Skeletal muscle satellite cell (primary cell): Measurements from ENCODE around the gene TENT4A.
"Not testable (repeated sequence)": the region's sequence is repeated elsewhere in the genome, so short reads cannot be mapped to it uniquely, and the experiment has no call there.

Experiments used
- H3K27me3 ChIP-seq: 2 replicates; pipeline ENCODE4 v1.7.0; 2013; ENCODE audit warnings: low read length; ENCODE audit not compliant: control insufficient read depth, insufficient read depth
- H3K36me3 ChIP-seq: 2 replicates; pipeline ENCODE4 v1.7.0; 2013; ENCODE audit warnings: mild to moderate bottlenecking, control low read depth, low read length; ENCODE audit not compliant: insufficient read depth
- H3K4me1 ChIP-seq: 2 replicates; pipeline ENCODE4 v1.7.0; 2013; ENCODE audit warnings: low read length; ENCODE audit not compliant: control insufficient read depth, insufficient read depth
- H3K4me2 ChIP-seq: 2 replicates; pipeline ENCODE4 v1.7.0; 2013; ENCODE audit warnings: mild to moderate bottlenecking, low read length
- H3K4me3 ChIP-seq: 2 replicates; pipeline ENCODE4 v1.7.0; 2013; ENCODE audit warnings: low read length
- H3K9ac ChIP-seq: 2 replicates; pipeline ENCODE4 v1.7.0; 2013; ENCODE audit warnings: mild to moderate bottlenecking, low read depth, low read length, moderate library complexity
- H3K9me3 ChIP-seq: replicated peaks from 2 replicates; pipeline ENCODE4 v1.7.0; 2013; ENCODE audit warnings: mild to moderate bottlenecking, control low read depth, low read length

The TENT4A gene

DNA sequence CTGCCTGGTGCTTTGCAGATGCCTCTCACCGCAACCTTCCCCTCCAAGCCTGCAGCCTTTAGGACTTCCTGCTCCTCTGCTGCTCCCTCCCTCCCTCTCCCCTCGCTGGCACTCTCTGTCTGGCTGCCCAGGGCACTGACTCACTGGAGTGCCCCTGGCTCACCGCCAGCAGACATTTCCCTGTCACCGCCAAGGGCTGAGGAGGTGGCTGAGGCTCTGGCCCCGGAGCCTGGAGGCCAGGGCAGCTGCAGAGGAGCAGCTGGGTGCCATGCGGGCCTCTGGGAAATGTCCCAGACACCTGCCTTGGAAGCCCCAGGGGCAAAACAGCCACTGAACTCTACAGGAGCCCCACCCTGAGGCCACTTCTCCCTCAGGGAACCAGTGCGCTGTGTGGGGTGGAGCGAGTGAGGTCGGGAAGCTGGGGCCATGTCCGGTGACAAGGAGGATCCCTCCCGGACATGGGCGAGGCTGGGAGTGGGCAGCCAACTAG is 53.4 kb downstream of the TENT4A start:
- peak overlapping the region; percentile 56 for H3K9ac ChIP-seq
- H3K9me3 ChIP-seq = no peaks in the 10 kb centered on the region
- H3K4me1 ChIP-seq = peaks cover 18% of the 10 kb centered on the region
- H3K27me3 ChIP-seq = no peaks in the 10 kb centered on the region
- H3K4me3 ChIP-seq = peak overlapping the region; percentile 54
- H3K36me3 ChIP-seq = no peaks in the 10 kb centered on the region
- H3K4me2 ChIP-seq = peak overlapping the region; percentile 75

DNA sequence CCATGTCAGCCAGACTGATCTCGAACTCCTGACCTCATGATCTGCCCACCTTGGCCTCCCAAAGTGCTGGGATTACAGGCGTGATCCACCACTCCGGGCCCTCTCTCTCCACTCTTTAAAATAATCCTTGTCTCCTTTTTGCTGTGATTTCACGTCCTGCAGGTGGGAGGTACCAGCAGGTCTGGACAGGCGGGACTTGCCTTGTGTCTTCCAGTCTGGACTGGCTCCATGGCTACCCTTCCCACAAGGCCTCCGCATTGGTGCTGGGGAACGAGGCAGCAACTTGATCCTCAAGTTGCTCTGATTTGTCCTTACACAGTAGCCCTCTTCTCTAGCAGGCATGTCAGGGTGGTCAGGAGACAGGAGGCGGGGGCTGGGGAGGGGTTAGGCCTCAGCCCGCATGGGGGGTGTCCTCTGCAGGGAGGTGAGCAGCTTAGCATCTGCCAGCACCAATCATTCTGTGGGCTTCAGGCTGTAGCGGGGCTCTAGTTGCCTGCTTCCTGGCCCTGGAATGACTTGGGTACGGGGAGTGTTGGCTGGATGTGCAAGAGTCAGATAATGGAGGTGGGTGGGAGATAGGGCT is 54.3 kb downstream of the TENT4A start:
- Histone ChIP-seq H3K9me3 (no peaks in the 10 kb centered on the region), H3K4me3 (no peak overlapping the region), H3K9ac (no peak overlapping the region), H3K27me3 (no peaks in the 10 kb centered on the region), H3K4me1 (peaks cover 18% of the 10 kb centered on the region), H3K36me3 (no peaks in the 10 kb centered on the region), H3K4me2 (no peak overlapping the region)

DNA sequence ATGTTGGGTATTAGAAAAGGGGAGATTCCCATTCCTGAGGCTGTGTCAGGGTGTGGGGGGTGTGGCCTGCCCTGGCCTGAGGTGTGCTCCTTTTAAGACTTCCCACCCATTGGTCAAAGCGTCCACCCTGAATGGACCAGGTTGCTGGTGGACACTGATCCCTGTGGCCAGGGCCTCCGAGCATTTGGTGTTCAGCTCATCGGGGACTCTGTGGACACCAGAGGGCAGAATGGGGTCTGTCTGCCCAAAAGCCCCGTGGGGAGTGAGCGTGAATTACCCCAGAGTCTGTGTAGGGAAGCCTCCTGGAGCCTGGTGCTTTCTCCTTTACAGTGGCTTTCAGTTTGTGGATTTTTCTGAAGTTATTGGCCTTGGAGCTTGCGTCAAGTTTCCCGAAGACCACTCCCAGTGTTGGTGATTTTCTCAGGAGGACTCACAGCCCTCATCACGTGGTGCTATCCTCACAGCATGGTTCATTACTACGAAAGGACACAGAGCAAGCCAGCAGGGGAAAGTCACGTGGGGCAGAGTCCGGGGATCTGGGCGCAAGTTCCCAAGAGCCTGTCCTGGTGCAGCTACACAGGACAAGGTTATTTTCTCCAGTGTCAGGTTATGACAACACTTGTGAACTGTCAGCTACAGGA is 55.5 kb downstream of the TENT4A start:
- Histone ChIP-seq H3K4me1 (peaks cover 18% of the 10 kb centered on the region), H3K9ac (no peak overlapping the region), H3K9me3 (no peaks in the 10 kb centered on the region), H3K27me3 (no peaks in the 10 kb centered on the region), H3K36me3 (no peaks in the 10 kb centered on the region), H3K4me2 (no peak overlapping the region), H3K4me3 (no peak overlapping the region)

DNA sequence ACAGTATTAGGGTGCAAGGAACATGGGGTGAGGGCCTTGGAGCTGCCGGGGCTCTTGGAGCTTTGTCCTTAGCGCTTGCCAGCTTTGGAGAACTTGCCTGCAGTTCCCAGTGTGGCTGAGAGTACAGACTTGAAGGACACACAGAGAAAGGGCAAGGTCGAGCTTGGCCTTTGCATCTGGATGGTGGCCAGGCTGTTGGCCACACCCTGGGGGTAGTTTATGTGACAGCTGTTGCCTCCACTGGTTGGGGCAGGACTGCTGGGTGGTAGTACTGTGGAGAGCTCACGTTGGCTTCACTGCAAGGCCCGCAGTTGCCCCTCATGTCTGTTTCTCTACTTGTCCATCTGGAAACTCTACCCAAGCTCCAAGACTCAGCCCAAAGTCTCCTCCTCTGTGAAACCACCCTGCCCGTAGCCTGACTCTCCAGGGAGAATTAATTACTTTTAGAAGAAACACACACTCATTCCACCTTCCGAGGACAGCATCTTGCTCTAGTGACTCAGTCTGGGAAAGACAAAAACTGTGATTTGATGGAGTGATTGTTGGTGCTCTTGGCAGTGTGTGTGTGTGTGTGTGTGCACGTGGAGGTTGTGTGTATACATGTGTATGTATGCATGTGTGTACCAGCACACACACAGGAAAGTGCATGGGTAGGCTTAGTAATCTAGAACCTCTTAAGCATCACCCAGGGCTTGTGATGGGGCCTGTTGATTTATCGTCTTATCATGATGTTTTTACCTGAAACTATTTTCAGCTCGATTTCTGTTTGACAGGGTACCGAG is 57.8 kb downstream of the TENT4A start:
- Histone ChIP-seq H3K4me2 (no peak overlapping the region), H3K27me3 (no peaks in the 10 kb centered on the region), H3K9ac (no peak overlapping the region), H3K36me3 (no peaks in the 10 kb centered on the region), H3K4me3 (no peak overlapping the region), H3K4me1 (peaks cover 11% of the 10 kb centered on the region), H3K9me3 (no peaks in the 10 kb centered on the region)

DNA sequence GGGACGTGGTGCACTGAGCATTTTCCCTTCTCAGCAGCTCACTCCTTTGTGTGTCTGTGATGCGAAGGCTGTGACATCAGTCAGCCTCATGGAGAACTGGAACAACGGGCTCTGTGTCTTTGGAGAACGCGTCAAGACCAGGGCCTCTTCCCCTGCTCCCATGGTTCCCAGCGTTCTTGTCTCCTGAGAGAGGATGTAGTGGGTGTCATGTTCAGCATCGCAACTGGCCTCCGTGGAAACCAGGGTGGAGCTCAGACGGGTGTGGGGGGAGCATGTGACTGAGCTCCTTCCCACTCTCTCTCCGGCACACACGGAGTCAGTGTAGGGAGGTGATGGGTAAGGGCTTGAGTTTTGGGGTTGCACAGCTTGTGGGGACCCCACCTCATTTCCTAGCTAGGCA is 59.7 kb downstream of the TENT4A start:
- Histone ChIP-seq H3K36me3 (no peaks in the 10 kb centered on the region), H3K9ac (no peak overlapping the region), H3K4me1 (no peaks in the 10 kb centered on the region), H3K9me3 (no peaks in the 10 kb centered on the region), H3K4me3 (no peak overlapping the region), H3K27me3 (no peaks in the 10 kb centered on the region), H3K4me2 (no peak overlapping the region)

DNA sequence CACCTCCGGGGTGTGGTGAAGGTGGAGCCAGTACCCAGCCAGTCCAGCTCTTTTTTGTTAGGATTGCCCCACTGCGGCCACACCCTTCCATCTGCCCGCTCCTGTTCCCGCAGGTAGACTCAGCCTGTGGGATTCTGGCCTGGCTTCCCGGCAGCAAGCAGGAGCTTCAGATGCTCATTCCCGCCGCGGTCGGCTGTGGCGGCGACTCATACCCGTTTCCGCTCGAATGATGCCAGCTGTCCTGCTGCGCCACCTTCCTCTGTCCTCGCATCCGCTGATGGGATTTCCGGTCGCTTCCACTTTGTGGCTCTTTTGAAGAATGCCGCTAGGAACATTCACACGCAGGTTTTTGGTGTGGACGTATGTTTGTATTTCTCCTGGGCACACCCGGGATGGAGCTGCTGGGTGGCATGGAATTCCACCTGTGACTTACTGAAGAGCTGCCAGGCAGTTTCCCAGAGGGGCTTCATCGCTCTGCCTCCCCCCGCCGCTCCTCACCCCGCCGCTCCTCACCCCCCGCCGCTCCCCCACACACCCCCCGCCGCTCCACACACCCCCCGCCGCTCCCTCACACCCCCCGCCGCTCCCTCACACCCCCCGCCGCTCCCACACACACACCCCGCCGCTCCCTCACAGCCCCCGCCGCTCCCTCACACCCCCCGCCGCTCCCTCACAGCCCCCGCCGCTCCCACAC is 60.3 kb downstream of the TENT4A start:
- H3K4me3 ChIP-seq = no peak overlapping the region
- H3K9me3 ChIP-seq = no peaks in the 10 kb centered on the region
- H3K36me3 ChIP-seq = no peaks in the 10 kb centered on the region
- no peaks in the 10 kb centered on the region for H3K4me1 ChIP-seq
- no peak overlapping the region for H3K9ac ChIP-seq
- no peak overlapping the region for H3K4me2 ChIP-seq
- H3K27me3 ChIP-seq = no peaks in the 10 kb centered on the region

DNA sequence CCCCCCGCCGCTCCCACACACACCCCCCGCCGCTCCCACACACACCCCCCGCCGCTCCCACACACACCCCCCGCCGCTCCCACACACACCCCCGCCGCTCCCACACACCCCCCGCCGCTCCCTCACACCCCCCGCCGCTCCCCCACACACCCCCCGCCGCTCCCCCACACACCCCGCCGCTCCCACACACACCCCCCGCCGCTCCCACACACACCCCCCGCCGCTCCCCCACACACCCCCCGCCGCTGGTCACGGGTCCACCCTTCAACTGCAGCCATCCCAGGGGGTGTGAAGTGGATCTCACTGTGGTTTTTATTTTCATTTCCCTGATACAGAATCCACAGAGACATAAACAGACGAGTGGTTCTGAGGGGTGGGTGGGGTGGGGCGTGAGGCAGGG is 61.0 kb downstream of the TENT4A start:
- H3K27me3 ChIP-seq, H3K36me3 ChIP-seq, H3K4me1 ChIP-seq, H3K4me3 ChIP-seq, H3K9ac ChIP-seq, H3K4me2 ChIP-seq, H3K9me3 ChIP-seq: not testable (repeated sequence)

DNA sequence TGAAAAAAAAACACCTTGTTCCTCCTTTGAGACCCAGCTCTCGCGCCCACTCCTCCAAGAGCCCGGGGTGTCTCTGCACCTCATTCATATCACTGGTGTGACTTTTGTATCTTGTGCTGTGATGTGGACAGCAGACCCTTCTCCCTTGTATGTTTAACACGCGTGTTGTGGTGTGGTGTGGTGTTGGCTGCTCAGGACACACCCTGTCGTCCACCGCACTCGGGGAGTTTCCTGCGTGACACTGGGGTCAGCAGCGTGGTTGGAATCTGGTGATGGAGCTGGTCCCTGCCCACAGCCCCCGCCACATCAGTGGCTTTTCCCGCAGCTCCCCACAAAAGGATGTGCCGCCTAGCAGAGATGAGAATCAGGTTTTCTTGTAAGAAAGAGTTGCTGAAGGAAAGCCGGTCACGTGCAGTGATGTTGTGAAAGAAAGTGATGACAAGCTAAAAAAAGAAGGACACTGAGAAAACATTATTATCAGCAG is 61.5 kb downstream of the TENT4A start:
- Histone ChIP-seq H3K9me3 (no peaks in the 10 kb centered on the region), H3K36me3 (no peaks in the 10 kb centered on the region), H3K9ac (no peak overlapping the region), H3K4me3 (no peak overlapping the region), H3K4me1 (no peaks in the 10 kb centered on the region), H3K4me2 (no peak overlapping the region), H3K27me3 (no peaks in the 10 kb centered on the region)

DNA sequence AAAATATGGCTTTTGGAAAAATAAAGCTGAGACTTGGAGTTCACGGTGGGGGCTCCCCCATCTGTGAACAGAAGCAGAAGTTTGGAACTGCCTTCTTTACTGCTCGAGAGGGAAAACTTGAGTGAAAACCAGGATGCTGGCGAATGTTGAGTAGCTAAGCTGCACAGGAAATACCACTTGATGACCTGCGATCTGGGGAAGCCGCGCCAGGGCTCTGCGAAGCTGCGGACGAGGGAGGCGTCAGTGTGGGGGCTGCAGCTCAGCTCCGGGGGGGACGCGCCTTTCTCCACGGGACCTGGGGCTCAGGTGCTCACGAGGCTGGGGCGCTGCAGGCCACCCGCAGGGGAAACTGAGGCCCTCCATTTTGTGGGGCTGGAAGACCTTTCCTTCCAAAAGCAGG is 62.3 kb downstream of the TENT4A start:
- Histone ChIP-seq H3K4me3 (no peak overlapping the region), H3K4me2 (no peak overlapping the region), H3K36me3 (no peaks in the 10 kb centered on the region), H3K9ac (no peak overlapping the region), H3K4me1 (no peaks in the 10 kb centered on the region), H3K27me3 (no peaks in the 10 kb centered on the region), H3K9me3 (no peaks in the 10 kb centered on the region)

DNA sequence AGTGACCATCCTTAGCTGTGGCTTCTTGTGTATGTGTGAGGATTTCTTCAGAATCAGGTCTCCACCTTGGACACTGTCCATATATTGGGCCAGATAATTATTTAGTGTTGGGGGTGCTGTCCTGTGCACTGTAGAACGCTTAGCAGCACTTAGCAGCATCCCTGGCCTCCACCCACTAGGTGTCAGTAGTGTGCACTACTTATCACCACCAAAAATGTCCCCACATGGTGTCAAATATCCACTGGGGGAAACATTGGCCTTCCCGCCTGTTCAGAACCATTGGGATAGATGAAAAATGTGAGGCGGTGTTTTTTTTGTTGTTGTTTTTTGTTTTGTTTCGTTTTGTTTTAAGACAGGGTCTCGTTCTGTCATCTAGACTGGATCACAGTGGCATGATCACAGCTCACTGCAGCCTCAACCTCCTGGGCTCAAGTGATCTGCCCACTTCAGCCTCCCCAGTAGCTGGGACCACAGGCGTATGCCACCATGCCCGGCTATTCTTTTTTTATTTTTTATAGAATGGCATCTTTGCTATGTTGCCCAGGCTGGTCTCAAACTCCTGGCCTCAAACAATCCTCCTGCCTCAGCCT is 67.7 kb downstream of the TENT4A start:
- H3K36me3 ChIP-seq = no peaks in the 10 kb centered on the region
- H3K27me3 ChIP-seq = no peaks in the 10 kb centered on the region
- H3K4me2 ChIP-seq = no peak overlapping the region
- peaks cover 3% of the 10 kb centered on the region for H3K4me1 ChIP-seq
- no peak overlapping the region for H3K9ac ChIP-seq
- no peak overlapping the region for H3K4me3 ChIP-seq
- H3K9me3 ChIP-seq = no peaks in the 10 kb centered on the region

DNA sequence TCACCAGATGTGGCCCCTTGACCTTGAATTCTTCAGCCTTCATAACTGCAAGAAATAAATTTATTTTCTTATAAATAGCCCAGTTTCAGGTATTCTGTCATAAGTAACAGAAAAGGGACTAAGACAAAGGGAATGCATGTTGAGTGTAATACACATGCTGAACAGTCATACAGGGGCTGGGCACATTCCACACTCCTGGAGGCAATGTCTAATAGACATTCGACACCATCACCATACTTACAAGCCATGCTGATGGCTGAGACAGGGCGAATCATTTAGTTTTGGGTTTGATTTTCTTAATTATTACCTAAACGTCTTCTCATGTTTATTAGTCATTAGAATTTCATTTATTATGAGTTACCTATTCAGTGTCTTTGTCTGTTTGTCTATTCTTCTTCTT is 68.5 kb downstream of the TENT4A start:
- Histone ChIP-seq H3K9me3 (no peaks in the 10 kb centered on the region), H3K4me2 (no peak overlapping the region), H3K27me3 (no peaks in the 10 kb centered on the region), H3K36me3 (no peaks in the 10 kb centered on the region), H3K9ac (no peak overlapping the region), H3K4me3 (no peak overlapping the region), H3K4me1 (peaks cover 3% of the 10 kb centered on the region)
